SH-SY5Y (cell line): ENCODE measurements around the gene TFB2M.

Experiments
- GATA2 ChIP-seq: IDR thresholded peaks from 2 replicates; pipeline ENCODE4 v1.6.1; 2011; ENCODE audit warnings: mild to moderate bottlenecking, low read depth, low read length
- GATA3 ChIP-seq: IDR thresholded peaks from 2 replicates; pipeline ENCODE4 v1.6.1; 2011; ENCODE audit warnings: low read depth, mild to moderate bottlenecking, low read length, moderate library complexity

DNA sequence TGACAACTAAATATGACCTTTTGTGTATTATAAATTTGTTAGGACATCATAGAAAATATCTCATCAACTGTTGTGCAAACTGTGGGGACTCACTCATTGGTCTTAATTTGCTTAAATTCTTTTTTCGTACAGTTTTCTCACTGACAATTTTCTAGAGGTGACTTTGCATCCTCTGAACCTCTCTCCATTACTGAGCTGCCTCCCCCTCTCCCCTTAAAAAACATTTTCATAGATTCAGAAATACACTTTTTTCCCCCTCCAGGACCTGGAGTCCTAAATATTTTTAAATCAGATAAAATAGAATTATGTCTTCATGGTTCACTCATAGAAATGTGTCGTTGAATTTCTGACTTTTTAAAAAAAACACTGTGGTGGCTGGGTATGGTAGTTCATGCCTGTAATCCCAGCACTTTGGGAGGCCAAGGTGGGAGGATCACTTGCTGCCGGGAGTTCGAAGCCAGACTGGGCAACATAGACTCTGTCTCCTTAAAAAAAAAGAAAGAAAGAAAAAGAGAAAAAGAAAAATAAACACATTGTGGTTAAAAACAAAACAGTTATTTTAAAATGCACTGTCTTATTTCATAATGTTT lies 1.7 kb upstream of the TFB2M start:
- TF ChIP-seq GATA2 = no peak
- TF ChIP-seq GATA3 = no peak
